ENCODE results near the gene CEP350.

The CEP350 gene, protein sequence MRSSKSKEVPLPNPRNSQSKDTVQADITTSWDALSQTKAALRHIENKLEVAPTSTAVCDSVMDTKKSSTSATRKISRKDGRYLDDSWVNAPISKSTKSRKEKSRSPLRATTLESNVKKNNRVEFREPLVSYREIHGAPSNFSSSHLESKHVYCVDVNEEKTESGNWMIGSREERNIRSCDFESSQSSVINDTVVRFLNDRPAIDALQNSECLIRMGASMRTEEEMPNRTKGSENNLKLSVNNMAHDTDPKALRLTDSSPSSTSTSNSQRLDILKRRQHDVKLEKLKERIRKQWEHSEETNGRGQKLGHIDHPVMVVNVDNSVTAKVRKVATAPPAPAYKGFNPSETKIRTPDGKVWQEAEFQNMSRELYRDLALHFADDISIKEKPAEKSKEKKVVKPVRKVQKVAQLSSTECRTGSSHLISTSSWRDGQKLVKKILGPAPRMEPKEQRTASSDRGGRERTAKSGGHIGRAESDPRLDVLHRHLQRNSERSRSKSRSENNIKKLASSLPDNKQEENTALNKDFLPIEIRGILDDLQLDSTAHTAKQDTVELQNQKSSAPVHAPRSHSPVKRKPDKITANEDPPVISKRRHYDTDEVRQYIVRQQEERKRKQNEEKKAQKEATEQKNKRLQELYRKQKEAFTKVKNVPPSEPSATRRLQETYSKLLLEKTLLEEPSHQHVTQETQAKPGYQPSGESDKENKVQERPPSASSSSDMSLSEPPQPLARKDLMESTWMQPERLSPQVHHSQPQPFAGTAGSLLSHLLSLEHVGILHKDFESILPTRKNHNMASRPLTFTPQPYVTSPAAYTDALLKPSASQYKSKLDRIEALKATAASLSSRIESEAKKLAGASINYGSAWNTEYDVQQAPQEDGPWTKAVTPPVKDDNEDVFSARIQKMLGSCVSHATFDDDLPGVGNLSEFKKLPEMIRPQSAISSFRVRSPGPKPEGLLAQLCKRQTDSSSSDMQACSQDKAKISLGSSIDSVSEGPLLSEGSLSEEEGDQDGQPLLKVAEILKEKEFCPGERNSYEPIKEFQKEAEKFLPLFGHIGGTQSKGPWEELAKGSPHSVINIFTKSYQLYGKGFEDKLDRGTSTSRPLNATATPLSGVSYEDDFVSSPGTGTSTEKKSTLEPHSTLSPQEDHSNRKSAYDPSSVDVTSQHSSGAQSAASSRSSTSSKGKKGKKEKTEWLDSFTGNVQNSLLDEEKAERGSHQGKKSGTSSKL (N-terminal part only)

GRCh38 chr1:179954493-179955286 is at the start of gene CEP350:
Gene CEP350, plus strand, starts transcription at chr1:179954810. Its CDS starts 31,372 bp downstream, at chr1:179986182.
- in situ Hi-C loops (cut with MboI; ENCODE audit: low sequenced_read_pairs): no loop called here

DNA sequence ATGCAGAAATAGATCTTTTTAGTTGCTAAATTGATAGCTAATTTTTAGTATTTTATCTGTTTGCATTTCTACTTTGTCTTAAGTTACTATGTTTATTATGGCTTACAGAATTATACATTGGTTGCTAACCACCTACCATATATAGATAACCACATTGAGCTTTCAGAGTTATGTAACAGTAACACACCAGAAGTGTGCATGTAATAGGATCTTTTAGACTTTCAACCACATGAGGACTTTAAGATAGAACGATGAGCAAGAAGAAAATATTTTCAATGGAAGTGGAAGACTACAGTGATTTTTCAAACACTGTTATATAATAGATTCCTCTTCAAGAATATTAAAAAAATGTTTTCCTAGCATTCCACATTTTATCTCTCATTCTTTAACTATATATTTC is 43.7 kb upstream of the CEP350 start:
- in situ Hi-C loops (cut with MboI; ENCODE audit: low sequenced_read_pairs): no loop called here

GRCh38 chr1:179911812-179912211 is 42.8 kb upstream of the CEP350 start:
- in situ Hi-C loops (cut with MboI; ENCODE audit: low sequenced_read_pairs): no loop called here

DNA sequence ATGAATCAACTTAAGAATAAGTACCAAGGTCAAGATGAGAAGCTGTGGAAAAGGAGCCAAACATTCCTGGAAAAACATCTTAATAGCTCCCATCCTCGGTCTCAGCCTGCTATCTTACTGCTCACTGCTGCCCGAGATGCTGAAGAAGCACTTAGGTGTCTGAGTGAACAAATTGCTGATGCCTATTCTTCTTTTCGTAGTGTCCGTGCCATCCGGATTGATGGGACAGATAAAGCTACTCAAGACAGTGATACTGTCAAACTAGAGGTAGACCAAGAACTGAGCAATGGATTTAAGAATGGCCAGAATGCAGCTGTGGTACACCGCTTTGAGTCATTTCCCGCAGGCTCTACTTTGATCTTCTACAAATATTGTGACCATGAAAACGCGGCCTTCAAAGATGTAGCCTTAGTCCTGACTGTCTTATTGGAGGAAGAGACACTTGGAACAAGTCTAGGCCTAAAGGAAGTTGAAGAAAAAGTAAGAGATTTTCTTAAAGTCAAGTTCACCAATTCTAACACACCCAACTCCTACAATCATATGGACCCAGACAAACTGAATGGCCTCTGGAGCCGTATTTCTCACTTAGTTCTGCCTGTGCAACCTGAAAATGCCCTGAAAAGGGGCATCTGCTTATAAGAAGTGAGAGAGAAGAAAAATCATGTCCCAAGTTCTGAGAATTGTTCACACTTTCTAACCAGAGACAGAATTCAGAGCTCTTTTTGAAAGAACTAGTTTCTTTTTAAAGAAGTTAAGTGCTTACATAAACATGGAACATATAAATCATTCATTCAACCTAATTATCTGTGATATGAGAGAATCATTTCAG is 36.8 kb upstream of the CEP350 start:
- in situ Hi-C loops (cut with MboI; ENCODE audit: low sequenced_read_pairs): no loop called here

- in situ Hi-C loops (cut with MboI; ENCODE audit: low sequenced_read_pairs): no loop called here
These were observed 33.1 kb upstream of the CEP350 start for GRCh38 chr1:179921472-179921871.

- in situ Hi-C loops (cut with MboI; ENCODE audit: low sequenced_read_pairs): no loop called here
These were observed 32.4 kb upstream of the CEP350 start for GRCh38 chr1:179921981-179922872.

- in situ Hi-C loops (cut with MboI; ENCODE audit: low sequenced_read_pairs): no loop called here
These were observed 31.6 kb upstream of the CEP350 start for GRCh38 chr1:179923029-179923428.

DNA sequence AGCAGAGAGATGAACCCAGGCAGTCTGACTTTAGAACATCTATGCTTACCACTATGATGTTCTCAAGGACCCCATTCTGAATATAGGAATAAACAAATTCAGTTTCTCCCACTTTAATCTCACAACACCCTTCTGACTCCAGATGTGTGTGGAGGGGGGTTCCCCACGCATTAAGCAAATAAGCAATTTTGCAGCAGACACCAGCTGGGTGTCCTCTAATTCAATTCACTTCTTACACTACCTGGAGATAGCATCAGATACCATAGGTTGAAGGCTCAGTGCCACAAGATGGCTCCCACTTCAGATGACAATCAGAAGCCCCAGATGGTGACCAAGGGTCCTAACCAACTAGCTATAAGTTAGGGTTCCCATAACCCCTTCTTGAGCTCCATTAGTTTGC is 30.3 kb upstream of the CEP350 start:
- in situ Hi-C loops (cut with MboI; ENCODE audit: low sequenced_read_pairs): no loop called here

DNA sequence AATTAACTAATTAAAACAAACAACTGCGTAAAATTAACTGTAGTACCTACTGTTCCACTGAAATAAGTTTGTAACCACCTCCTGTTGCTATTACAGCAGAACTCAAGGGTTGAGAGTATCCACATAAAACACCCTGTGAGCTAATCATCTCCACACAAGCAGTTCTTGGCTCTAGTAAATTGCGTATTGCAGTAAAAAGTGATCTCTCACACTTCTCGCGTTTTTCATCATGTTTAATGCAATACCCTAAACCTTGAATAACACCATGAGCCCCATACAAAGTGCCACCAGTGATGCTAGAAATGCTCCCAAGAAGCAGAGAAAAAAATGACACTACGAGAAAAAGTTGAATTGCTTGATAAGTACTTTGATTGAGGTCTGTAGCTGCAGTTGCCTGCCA is 29.3 kb upstream of the CEP350 start:
- in situ Hi-C loops (cut with MboI; ENCODE audit: low sequenced_read_pairs): no loop called here

DNA sequence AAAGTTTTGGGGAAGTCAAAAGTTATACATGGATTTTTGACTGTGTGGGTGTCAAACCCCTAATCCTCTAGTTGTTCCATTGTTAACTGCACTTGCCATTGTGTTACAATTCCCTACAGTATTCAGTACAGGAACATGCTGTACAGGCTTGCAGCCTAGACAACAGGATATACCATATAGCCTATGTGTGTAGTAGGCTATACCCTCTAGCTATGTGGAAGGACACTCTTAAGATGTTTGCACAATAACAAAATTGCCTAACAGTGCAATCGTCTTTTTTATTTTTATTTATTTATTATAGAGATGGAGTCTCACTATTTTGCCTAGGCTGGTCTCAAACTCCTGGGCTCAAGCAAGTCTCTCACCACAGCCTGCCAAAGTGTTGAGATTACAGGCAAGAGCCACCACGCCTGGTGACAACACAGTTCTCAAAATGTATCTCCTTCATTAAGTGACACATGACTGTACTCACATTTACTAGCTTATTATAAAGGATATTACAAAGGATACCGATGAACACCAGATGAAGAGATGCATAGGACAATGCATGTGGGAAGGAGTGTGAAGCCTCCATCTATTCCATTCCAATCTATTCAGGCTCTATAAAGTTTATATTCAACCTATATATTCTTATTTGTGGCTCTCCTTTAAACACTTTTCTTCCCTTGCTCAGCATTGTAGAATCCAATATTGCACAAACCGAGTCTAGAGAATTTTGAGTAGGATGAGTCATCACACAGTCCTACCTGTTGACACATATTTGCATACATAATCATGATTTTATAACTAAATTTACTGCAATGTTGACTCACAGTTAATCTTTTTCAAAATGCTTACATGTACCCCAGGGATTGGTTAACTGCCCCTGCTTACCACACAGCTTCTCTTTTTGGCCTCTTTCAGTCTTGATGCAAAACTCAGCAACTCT is 28.4 kb upstream of the CEP350 start:
- in situ Hi-C loops (cut with MboI; ENCODE audit: low sequenced_read_pairs): no loop called here

GRCh38 chr1:179926850-179927205 is 27.8 kb upstream of the CEP350 start:
- in situ Hi-C loops (cut with MboI; ENCODE audit: low sequenced_read_pairs): no loop called here

GRCh38 chr1:179929955-179930798 is 24.4 kb upstream of the CEP350 start:
- in situ Hi-C loops (cut with MboI; ENCODE audit: low sequenced_read_pairs): no loop called here

DNA sequence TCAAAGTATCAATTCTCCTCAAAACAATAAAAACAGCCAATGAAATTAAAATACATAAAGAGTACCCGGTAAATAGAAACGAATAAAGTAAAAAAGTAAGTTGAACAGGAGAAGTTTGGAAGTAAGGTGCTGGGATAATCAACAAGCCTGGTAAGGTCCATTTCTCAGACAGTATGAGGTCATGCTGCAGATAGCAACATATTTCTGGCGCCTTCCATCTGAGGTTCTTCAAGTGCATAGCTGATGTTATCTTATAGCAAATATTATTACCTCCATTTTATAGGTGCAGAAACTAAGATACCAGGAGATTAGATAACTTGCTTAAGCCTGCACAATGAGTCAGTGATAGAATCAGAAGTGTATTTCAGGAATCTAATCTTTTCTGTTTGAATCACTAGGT is 23.7 kb upstream of the CEP350 start:
- in situ Hi-C loops (cut with MboI; ENCODE audit: low sequenced_read_pairs): no loop called here

GRCh38 chr1:179933219-179933618 is 21.4 kb upstream of the CEP350 start:
- in situ Hi-C loops (cut with MboI; ENCODE audit: low sequenced_read_pairs): no loop called here

GRCh38 chr1:179935909-179936496 is 18.6 kb upstream of the CEP350 start:
- in situ Hi-C loops (cut with MboI; ENCODE audit: low sequenced_read_pairs): no loop called here

- in situ Hi-C loops (cut with MboI; ENCODE audit: low sequenced_read_pairs): no loop called here
These were observed 16.8 kb upstream of the CEP350 start for GRCh38 chr1:179937668-179938254.
